Pancreas (tissue), 10 donors: Measurements from ENCODE around the gene INO80C. TPM values are rescaled to one million over a fixed set of nuclear protein-coding genes. Genes with fewer than 3 reads are reported as not detected.

ENCODE experiments used
- ATAC-seq, 4 donors: fragments of 200-7000 bp; cut with Tn5 transposase; one replicate each; pipeline versions ENCODE4 v1.8.0 to v1.9.1; 2020; ENCODE audit warnings: mild to moderate bottlenecking in 4 of 4, moderate library complexity in 4 of 4
- DNase-seq, 6 donors: peaks; one replicate each; pipeline ENCODE4 v3.0.0-alpha.2; 2020
- FAIRE-seq: peaks from 2 replicates; lab custom pipeline; 2012; peaks lifted over from hg19 to GRCh38; lab: Jason Lieb, UNC
- H3K27ac ChIP-seq, 4 donors: fragments of 200-600 bp; sonication (generic); 1 replicate in 3 of 4; 2 replicates in 1 of 4; pipeline versions ENCODE4 v1.5.0 to v1.8.0; 2020
- H3K27me3 ChIP-seq, 4 donors: fragments of 200-600 bp; one replicate each; pipeline ENCODE4 v1.8.0; 2021
- H3K36me3 ChIP-seq, 3 donors: fragments of 200-600 bp; sonication (generic) in 1 of 3; one replicate each; pipeline versions ENCODE4 v1.5.0 to v1.8.0; 2020 to 2021
- H3K4me1 ChIP-seq, 3 donors: fragments of 200-600 bp; one replicate each; pipeline ENCODE4 v1.8.0; 2021
- H3K4me3 ChIP-seq, 4 donors: fragments of 200-600 bp; sonication (generic) in 2 of 4; one replicate each; pipeline versions ENCODE4 v1.5.0 to v1.8.0; 2020 to 2021
- H3K9me3 ChIP-seq, 4 donors: fragments of 200-600 bp; one replicate each; pipeline ENCODE4 v1.8.0; 2021
- WGBS, 2 donors: extraction: QIAGEN DNeasy Blood & Tissue Kit; methylation state at CpG; one replicate each; pipeline ENCODE4 v1.1.7; 2013; 5-methylcytosine and 5-hydroxymethylcytosine counted together
- intact Hi-C, 3 donors: fragments of 100-400 bp; cut with DNase I; formaldehyde crosslinking; loops; one replicate each; pipeline versions ENCODE4 v1.11.1 to v1.14.2; 2022
- polyA plus RNA-seq, 2 donors: library from polyadenylated mRNA; stranded (reverse); fragments of 200-250 nt; gene quantifications; one replicate each; pipeline ENCODE4 v1.2.3, GENCODE V29; 2013
- total RNA-seq, 6 donors: library from RNA; stranded (reverse); fragmentation: NEBNext Ultra II Directional in 4 of 6; extraction: Animal tissue kit (Norgen Biotek cat#: 25700) in 4 of 6; gene quantifications; one replicate each; pipeline versions ENCODE4 v1.2.1 to v1.2.4, GENCODE V29; 2021 to 2023
- TF ChIP-seq, protein P1 (sequence below), 4 donors: fragments of 200-600 bp; sonication (generic) in 3 of 4; IDR thresholded peaks; one replicate each; pipeline versions ENCODE4 v1.5.0 to v1.8.0; 2021; ENCODE audit warnings: antibody characterized with exemption in 4 of 4
- donor health status: healthy with polysubstance abuse.
- donor health status: DM: no; HTN: no; CAD: no; lungs with moderate emphysema.
- donor health status: DM: no; HTN: no; CAD: no.
- donor health status: control.
- donor health status: control.
- donor health status: Bipolar disorder and iron deficiency.
- donor health status: DM: yes; HTN: yes; CAD: no.
- donor health status: DM: no; HTN: no; CAD: no.
- donor health status: DM: no; HTN: no; CAD: no.
- donor health status: DM: yes; HTN: yes; CAD: no.

INO80C gene
- total and polyA plus RNA-seq, 8 donors, result 6.1 to 25.6 (median 9.8) TPM

DNA sequence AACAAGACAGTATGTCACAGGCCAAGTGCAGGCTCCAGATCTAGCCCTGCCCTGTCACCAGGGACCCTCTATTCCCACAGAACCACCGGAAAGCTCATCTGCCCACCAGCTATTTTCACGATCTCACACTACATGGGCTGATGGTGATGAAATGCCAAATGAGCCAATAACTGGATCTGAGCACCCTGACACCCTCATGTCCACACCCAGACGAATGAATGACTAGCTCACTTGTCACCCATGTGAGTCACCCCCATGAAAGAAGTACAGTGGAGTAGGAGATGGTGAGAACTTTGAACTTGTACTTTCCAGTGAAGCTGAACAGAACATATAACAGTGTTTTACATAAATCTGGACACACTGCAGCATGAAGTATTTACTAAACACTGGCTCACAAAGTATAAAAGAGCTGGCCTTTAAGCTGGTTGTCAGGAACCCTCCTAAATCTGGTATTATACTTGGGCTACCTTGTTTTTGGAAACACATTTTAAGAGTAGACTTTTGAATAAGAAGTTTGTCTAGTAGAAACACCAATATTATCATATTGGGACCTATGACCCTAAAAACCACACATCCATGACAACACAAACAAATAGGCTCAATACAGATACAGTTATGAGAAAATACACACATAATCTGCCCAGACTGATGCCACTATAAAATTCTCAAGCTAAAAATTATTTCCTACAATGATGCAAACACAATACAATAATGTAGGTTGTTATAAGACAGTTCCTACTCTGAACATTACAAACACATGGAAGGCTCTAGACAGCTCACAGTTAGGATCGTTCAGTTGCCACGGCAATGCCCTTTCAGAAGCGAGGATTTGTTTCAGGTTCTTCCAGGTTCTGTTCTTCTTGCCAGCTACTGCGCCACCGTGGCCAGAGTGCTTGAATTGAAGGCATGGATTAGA is 19.0 kb downstream of the INO80C start:
- H3K4me3 ChIP-seq, result no peak overlapping the region
- H3K27me3 ChIP-seq, result no peaks in the 10 kb centered on the region
- H3K27ac ChIP-seq, result no peak overlapping the region
- H3K9me3 ChIP-seq, result no peaks in the 10 kb centered on the region
- ATAC-seq (peak in 3 of 4 donors; percentile 40 to 77 (median 65)), DNase-seq (no peak), FAIRE-seq (no peak)
- TF ChIP-seq, protein P1, sequence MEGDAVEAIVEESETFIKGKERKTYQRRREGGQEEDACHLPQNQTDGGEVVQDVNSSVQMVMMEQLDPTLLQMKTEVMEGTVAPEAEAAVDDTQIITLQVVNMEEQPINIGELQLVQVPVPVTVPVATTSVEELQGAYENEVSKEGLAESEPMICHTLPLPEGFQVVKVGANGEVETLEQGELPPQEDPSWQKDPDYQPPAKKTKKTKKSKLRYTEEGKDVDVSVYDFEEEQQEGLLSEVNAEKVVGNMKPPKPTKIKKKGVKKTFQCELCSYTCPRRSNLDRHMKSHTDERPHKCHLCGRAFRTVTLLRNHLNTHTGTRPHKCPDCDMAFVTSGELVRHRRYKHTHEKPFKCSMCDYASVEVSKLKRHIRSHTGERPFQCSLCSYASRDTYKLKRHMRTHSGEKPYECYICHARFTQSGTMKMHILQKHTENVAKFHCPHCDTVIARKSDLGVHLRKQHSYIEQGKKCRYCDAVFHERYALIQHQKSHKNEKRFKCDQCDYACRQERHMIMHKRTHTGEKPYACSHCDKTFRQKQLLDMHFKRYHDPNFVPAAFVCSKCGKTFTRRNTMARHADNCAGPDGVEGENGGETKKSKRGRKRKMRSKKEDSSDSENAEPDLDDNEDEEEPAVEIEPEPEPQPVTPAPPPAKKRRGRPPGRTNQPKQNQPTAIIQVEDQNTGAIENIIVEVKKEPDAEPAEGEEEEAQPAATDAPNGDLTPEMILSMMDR (IDR thresholded peaks at IDR 0.05), result no peak
- intact Hi-C loops, result no loop called here
- H3K4me1 ChIP-seq, result peaks cover 0 to 15% (median 0%) of the 10 kb centered on the region in 3 donors
- WGBS, 2 donors, result 69 to 75% methylated on average over 8 of the region's 8 CpGs
- no peaks in the 10 kb centered on the region for H3K36me3 ChIP-seq

DNA sequence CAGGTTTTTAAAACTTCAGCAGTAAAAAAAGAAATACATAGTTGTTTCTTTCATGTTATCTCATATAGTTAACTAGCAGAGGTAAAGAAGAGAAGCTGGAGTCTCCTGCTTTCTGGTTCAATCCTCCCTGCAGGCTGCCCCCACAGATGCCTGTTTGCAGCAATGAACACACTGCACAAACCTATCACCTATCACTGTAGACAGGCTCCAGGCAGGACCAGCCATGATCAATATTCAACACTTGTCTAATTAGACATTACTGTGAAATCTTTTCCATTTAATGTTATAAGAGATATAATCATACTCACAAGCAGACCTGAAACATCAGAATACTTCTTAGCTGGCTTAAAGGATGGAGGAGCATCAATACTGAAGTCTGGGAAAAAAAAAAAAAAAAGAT is 19.8 kb downstream of the INO80C start:
- DNase-seq (no peak), FAIRE-seq (no peak), ATAC-seq (no peak)
- TF ChIP-seq, protein P1 (IDR thresholded peaks at IDR 0.05), result no peak
- intact Hi-C loops, result no loop called here
- Histone ChIP-seq H3K4me3 (no peak overlapping the region), H3K9me3 (no peaks in the 10 kb centered on the region), H3K27me3 (no peaks in the 10 kb centered on the region), H3K27ac (no peak overlapping the region), H3K4me1 (peaks cover 0 to 15% (median 0%) of the 10 kb centered on the region in 3 donors), H3K36me3 (no peaks in the 10 kb centered on the region)

DNA sequence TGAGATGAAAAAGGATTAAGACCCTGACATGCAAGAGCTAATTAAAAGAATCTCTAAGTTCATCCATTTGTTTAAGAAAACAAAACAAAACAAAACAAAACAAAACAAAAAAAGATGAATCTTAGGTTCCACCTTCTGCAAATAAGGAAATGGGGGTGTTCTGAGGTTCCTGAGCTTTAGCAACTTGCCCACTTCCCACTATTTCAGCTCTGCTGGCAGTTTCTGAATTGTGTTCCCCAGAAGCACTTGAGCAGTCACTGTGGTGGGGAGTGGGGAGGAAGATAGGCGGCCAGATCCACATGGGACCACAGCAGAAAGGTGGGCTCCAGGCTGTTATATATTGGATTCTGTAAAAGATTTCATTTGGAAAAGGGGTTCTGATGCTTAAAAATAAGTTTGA is 20.3 kb downstream of the INO80C start:
- intact Hi-C loops, result no loop called here
- WGBS, 2 donors, result 93 to 96% methylated on average over 1 of the region's 1 CpG
- TF ChIP-seq, protein P1 (IDR thresholded peaks at IDR 0.05), result no peak
- no peaks in the 10 kb centered on the region for H3K9me3 ChIP-seq
- FAIRE-seq (no peak), ATAC-seq (no peak), DNase-seq (no peak)
- peaks cover 0 to 15% (median 0%) of the 10 kb centered on the region in 3 donors for H3K4me1 ChIP-seq
- H3K4me3 ChIP-seq, result no peak overlapping the region
- no peaks in the 10 kb centered on the region for H3K27me3 ChIP-seq
- H3K27ac ChIP-seq, result no peak overlapping the region
- no peaks in the 10 kb centered on the region for H3K36me3 ChIP-seq

DNA sequence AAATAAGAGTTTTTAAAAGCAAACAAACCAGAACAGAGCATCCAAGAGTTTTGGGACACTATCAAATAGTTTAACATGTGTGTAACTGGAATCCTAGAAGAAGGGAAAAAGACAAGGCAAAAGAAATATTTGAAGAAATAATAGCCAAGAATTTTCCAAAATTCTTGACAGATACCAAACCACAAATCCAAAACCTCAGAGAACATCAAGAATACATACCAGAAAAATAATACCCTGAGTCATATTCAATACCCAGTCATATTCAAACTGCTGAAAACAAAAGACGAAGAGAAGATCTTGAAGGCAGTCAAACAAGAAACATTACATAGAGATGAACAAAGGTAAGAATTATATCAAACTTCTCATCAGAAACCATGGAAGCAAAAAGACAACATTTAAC is 22.9 kb downstream of the INO80C start:
- 93 to 100% methylated on average over 1 of the region's 1 CpG for WGBS, 2 donors
- H3K36me3 ChIP-seq, result no peaks in the 10 kb centered on the region
- no peak overlapping the region for H3K27ac ChIP-seq
- no peak overlapping the region for H3K4me3 ChIP-seq
- FAIRE-seq, result no peak
- TF ChIP-seq, protein P1 (IDR thresholded peaks at IDR 0.05), result no peak
- no peaks in the 10 kb centered on the region for H3K4me1 ChIP-seq
- ATAC-seq, result no peak
- no peak for DNase-seq
- no peaks in the 10 kb centered on the region for H3K9me3 ChIP-seq
- intact Hi-C loops, result no loop called here
- no peaks in the 10 kb centered on the region for H3K27me3 ChIP-seq

DNA sequence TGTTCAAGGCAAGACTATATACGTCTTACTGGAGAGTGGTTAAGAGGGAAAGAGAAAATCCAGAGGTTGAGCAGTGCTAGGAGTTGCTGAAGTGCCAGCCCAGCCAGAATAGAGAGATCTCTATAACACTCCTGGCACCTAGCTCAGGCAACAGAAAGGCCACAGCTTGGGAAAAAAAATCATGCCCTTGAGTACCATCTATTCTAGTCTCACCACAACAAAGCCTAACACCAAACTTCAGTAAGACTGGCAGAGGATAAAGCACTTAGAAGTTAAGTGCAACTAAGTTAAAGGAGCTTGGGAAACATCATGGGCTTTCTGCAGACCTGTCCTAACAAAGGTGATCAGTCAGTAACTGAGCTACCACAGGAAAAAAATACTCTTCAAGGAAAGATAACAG is 24.2 kb downstream of the INO80C start:
- Histone ChIP-seq H3K36me3 (no peaks in the 10 kb centered on the region), H3K27ac (no peak overlapping the region), H3K9me3 (no peaks in the 10 kb centered on the region), H3K4me1 (no peaks in the 10 kb centered on the region), H3K27me3 (no peaks in the 10 kb centered on the region), H3K4me3 (no peak overlapping the region)
- intact Hi-C loops, result no loop called here
- WGBS, 2 donors, result 93 to 100% methylated on average over 1 of the region's 1 CpG
- ATAC-seq (no peak), FAIRE-seq (no peak), DNase-seq (no peak)
- TF ChIP-seq, protein P1 (IDR thresholded peaks at IDR 0.05), result no peak
